GM19452 (cell line): ENCODE data around the gene DCTN4.
A peak's percentile ranks its signal among the peaks of the same experiment; 100 is the strongest.
"Not testable (repeated sequence)": the region's sequence is repeated elsewhere in the genome, so short reads cannot be mapped to it uniquely, and the experiment has no call there.

Experiments
- ATAC-seq: cut with Tn5 transposase; IDR thresholded peaks from one replicate; pipeline ENCODE4 v1.9.1; 2021; ENCODE audit not compliant: unreplicated experiment

The DCTN4 gene

GRCh38 chr5:150758531-150759333 is at the start of gene DCTN4:
TSS of gene DCTN4 (minus strand) at chr5:150759017. CDS start at chr5:150758993, 24 bp downstream.
- ATAC-seq, result peak; percentile 95

- no peak for ATAC-seq
These were observed 45.6 kb upstream of the DCTN4 start for GRCh38 chr5:150804388-150804787.

- no peak for ATAC-seq
These were observed 42.5 kb upstream of the DCTN4 start for GRCh38 chr5:150801117-150801927.

- ATAC-seq, result no peak
These were observed 38.6 kb upstream of the DCTN4 start for GRCh38 chr5:150797384-150797783.

DNA sequence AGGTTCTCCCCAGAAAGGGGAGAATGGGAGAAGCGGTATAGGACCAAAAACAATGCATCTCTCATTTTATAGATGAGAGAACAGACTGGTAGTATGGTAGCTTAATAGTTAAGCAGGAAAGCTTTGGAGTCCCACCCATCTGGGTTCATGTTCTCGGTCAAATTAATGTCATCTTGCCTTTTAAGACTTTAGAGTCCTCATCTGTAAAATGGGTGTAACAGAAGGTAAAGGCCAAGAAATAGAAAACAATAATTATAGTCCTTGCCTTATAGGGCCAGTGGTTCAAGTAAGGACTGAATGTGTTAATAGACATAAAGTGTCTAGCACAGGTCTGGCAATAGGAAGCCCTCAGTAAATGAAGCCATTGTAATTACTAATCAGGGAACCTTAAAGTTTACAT is 36.1 kb upstream of the DCTN4 start:
- ATAC-seq, result no peak

GRCh38 chr5:150793423-150793888 is 34.6 kb upstream of the DCTN4 start:
- ATAC-seq, result not testable (repeated sequence)

DNA sequence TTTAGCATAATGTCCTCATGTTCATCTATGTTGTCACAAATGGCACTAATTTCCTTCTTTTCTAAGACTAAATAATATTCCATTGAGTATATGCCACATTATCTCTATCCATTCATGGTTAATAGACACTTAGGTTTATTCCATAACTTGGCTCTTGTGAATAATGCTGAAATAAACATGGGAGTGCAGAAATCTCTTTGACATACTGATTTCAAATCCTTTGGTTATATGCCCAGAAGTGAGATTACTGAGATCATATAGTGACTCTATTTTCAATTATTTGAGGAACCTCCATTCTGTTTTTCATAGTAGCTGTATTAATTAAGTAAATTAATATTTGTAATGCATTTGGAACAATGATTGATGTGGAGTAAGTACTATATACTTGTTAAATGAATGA is 32.7 kb upstream of the DCTN4 start:
- no peak for ATAC-seq

DNA sequence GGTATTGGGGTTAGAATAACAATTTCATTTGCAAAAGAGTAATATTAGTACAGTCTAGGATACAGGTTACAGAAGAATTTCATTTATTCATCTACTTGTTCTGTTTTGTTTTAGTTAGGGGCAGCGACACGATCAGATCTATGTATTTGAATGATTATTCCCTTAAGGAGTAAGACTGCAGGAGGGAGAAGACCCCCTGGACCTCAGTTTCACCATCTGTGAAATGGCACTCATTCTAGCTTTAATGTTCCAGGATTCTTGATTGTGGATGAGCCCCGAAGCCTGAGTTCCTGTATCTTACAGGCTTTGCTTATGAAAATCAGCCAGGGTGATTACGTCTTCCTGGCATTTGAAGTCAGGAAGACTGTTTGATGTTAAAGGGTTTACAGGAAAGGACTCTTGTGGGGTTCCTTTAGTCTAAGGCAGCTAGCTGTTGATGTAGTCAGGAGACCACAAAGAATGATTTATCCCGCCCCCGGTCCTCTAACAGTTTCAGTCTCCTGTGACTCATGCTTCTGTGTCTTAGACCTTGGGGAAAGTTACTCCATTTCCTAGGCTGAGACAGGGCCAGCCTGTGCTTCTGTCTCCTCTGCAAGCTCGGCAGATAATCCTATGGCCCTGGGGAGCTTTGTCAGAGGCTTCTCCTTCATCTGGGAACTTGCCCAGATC is 31.3 kb upstream of the DCTN4 start:
- ATAC-seq, result peak; percentile 96

DNA sequence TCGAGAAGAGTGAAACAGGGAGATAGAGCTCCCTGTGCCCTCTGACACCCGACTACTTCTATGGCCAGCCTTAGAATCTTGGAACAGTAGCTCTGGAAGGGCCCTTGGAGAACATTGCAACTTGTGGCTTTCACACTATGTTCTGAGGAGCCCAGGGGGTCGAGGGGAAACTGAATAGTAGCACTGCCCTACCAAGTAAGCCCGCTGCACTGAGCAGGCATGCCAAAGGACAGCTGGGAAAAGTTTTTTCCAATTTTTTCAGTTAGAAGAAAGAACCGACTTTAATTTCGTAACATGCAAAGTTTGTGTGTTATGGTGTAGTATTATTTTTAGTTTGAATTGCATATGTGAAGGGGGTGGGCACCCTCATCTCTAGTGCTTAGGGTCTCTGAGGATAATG is 30.6 kb upstream of the DCTN4 start:
- no peak for ATAC-seq

DNA sequence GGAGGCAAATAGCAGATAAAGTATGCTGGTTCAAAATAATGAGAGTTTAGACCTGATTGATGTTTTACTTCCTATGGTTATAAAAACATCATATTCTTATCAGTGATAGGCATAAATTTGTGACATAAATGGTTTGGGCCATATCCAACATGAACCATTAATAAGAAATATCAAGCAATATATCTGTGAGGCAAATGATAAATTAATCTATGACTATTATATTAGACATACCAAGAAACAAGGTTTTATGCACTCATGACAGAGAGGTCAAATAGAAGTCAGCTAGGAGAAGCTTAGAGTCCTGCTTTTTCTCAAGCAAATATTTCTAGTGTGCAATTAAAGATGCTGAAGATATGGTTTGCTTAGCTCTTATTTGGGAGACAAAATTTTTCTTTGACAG is 30.2 kb upstream of the DCTN4 start:
- ATAC-seq, result no peak

DNA sequence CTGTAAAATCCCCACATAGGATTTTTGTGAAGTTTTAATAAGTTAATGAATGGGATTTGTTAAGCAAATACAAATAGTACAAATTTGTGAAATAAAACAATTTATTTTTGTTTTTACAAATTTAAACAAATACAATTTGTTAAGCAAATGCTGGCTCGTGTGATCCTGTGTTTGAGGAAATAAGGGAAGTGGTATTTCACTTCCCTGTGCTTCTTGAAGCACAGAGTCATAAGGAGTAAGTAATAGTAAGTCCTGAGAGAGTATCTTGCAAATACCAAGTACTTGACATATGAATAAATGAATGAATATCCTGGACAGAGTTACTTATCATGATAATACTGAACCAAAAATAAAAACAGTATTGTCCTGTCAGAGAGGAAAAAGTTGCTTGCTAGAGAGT is 28.8 kb upstream of the DCTN4 start:
- ATAC-seq, result no peak

DNA sequence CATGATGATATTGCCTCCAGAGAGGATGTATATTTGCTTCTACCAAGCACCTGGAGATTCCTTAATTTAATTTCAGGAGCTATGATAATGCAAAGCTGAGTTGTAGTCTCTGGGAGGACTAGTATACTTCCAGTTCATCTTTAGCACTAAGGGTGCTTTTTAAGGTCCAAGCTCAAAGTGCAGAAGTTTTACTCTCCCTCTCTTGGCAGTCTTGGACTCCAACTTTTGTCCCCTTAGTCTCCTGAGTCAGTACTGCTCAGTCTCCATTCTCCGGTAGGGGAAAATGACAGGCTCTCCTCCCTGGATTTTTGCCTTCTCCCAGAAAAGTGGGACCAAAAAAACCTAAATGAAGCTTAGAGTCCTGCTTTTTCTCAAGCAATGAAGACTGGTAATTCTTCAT is 28.1 kb upstream of the DCTN4 start:
- no peak for ATAC-seq

- no peak for ATAC-seq
These were observed 27.1 kb upstream of the DCTN4 start for GRCh38 chr5:150785950-150786349.

- ATAC-seq, result peak; percentile 51
These were observed 24.7 kb upstream of the DCTN4 start for GRCh38 chr5:150783422-150783928.

DNA sequence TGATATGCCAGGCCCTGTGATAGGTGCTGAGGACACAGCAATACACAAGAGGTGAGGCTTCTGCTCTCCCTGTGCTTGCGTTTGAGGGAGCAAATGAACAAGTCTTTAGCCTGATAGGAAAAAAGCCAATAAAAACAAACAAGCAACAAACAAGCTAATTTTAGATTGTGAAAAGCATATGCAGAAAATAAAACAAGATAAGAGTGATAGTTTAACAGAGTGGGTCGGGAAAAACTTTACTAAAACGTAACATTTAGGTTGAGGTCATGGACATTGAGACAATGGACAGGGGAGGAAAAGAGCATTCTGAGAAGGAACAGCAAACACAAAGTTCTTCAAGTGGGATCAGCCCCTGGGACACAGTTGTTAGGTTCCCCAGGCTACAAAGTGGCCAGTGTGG is 24.0 kb upstream of the DCTN4 start:
- ATAC-seq, result no peak

GRCh38 chr5:150781706-150782614 is 23.1 kb upstream of the DCTN4 start:
- no peak for ATAC-seq

- ATAC-seq, result no peak
These were observed 22.0 kb upstream of the DCTN4 start for GRCh38 chr5:150780816-150781221.

GRCh38 chr5:150780187-150780692 is 21.4 kb upstream of the DCTN4 start:
- peak; percentile 53 for ATAC-seq

- peak; percentile 0 for ATAC-seq
These were observed 20.8 kb upstream of the DCTN4 start for GRCh38 chr5:150779397-150780186.
